Esophagus squamous epithelium (tissue), 4 donors: Measurements from ENCODE around the gene GATA2.

Experiments
- CTCF ChIP-seq, 6 experiments: fragments of 450-650 bp in 4 of 6; fragments of 200-600 bp in 2 of 6; sonication (generic) in 2 of 6; IDR thresholded peaks; one replicate each; pipeline ENCODE4 v1.5.1; 2016 to 2019; ENCODE audit warnings: antibody characterized with exemption in 6 of 6, mild to moderate bottlenecking in 4 of 6, moderate library complexity in 4 of 6
- POLR2A ChIP-seq, 4 donors: fragments of 450-650 bp; IDR thresholded peaks; one replicate each; pipeline ENCODE4 v1.6.1; 2017; ENCODE audit warnings: antibody characterized with exemption in 4 of 4, mild to moderate bottlenecking in 4 of 4, moderate library complexity in 3 of 4

GRCh38 chr3:128487813-128488635 is 5.0 kb downstream of the GATA2 start:
- TF ChIP-seq POLR2A (IDR thresholded peaks at IDR 0.05) (peak in 2 of 4 donors; percentile 53 to 64), CTCF (IDR thresholded peaks at IDR 0.05) (peak in 1 of 6 experiments; percentile 4)
